Pons (tissue), 1 donor: ENCODE measurements around the gene LCMT1.
A peak's percentile ranks its signal among the peaks of the same experiment; 100 is the strongest.
"Not testable (repeated sequence)": the region's sequence is repeated elsewhere in the genome, so short reads cannot be mapped to it uniquely, and the experiment has no call there.

Source experiments
- DNase-seq: peaks from one replicate; pipeline ENCODE4 v3.0.0-alpha.2; 2016; ENCODE audit warnings: low spot score

Gene LCMT1

GRCh38 chr16:25095636-25096035 is 15.9 kb upstream of the LCMT1 start:
- DNase-seq: no peak

GRCh38 chr16:25097276-25097975 is 14.1 kb upstream of the LCMT1 start:
- DNase-seq: no peak

- DNase-seq: no peak
Observed at GRCh38 chr16:25100511-25100910, 11.0 kb upstream of the LCMT1 start.

GRCh38 chr16:25106567-25107465 is 4.7 kb upstream of the LCMT1 start:
- peak; percentile 85 for DNase-seq

GRCh38 chr16:25107466-25107792 is 4.1 kb upstream of the LCMT1 start:
- no peak for DNase-seq

GRCh38 chr16:25108054-25108453 is 3.5 kb upstream of the LCMT1 start:
- DNase-seq: peak; percentile 6

GRCh38 chr16:25109643-25110042 is 1.9 kb upstream of the LCMT1 start:
- DNase-seq: peak; percentile 8

- DNase-seq: peak; percentile 9
Observed at GRCh38 chr16:25110387-25110947, 1.1 kb upstream of the LCMT1 start.

GRCh38 chr16:25114121-25114520 is 2.6 kb downstream of the LCMT1 start:
- DNase-seq: no peak

- no peak for DNase-seq
Observed at GRCh38 chr16:25118851-25119578, 7.5 kb downstream of the LCMT1 start.

- DNase-seq: no peak
Observed at GRCh38 chr16:25121824-25122600, 10.5 kb downstream of the LCMT1 start.

- no peak for DNase-seq
Observed at GRCh38 chr16:25124503-25124902, 13.0 kb downstream of the LCMT1 start.

- not testable (repeated sequence) for DNase-seq
Observed at GRCh38 chr16:25126086-25126666, 14.6 kb downstream of the LCMT1 start.

GRCh38 chr16:25126820-25127232 is 15.3 kb downstream of the LCMT1 start:
- no peak for DNase-seq

- not testable (repeated sequence) for DNase-seq
Observed at GRCh38 chr16:25132751-25133150, 21.2 kb downstream of the LCMT1 start.

- DNase-seq: peak; percentile 8
Observed at GRCh38 chr16:25134166-25134700, 22.7 kb downstream of the LCMT1 start.

- no peak for DNase-seq
Observed at GRCh38 chr16:25135254-25135878, 23.8 kb downstream of the LCMT1 start.

- no peak for DNase-seq
Observed at GRCh38 chr16:25138130-25138529, 26.6 kb downstream of the LCMT1 start.

GRCh38 chr16:25140459-25140858 is 28.9 kb downstream of the LCMT1 start:
- no peak for DNase-seq

- no peak for DNase-seq
Observed at GRCh38 chr16:25141648-25142047, 30.1 kb downstream of the LCMT1 start.
